ENCODE results near the gene BLOC1S2. TPM values are rescaled to one million over a fixed set of nuclear protein-coding genes. Genes with fewer than 3 reads are reported as not detected.
"Not testable (repeated sequence)": the region's sequence is repeated elsewhere in the genome, so short reads cannot be mapped to it uniquely, and the experiment has no call there.

The BLOC1S2 gene
- total RNA-seq, 1 donor from 2014 or later, result 93.9 TPM

- FAIRE-seq (no peak), DNase-seq (ENCODE audit: low read depth) (no peak)
- TF ChIP-seq CTCF (IDR thresholded peaks at IDR 0.05; ENCODE audit: insufficient read depth, low read depth, low read length), result no peak
- TF ChIP-seq EZH2 (IDR thresholded peaks at IDR 0.05; ENCODE audit: insufficient read depth, low read length), result no peak
- no peak overlapping the region for H3K4me3 ChIP-seq (ENCODE audit: insufficient read depth, low read depth, low read length)
- no peak overlapping the region for H2AFZ ChIP-seq (ENCODE audit: low read depth, low read length)
- H3K4me1 ChIP-seq (ENCODE audit: insufficient read depth, low read length), result peaks cover 12% of the 10 kb centered on the region
- no peak overlapping the region for H3K27ac Mint-ChIP-seq (ENCODE audit: unreplicated experiment)
- H3K9ac ChIP-seq (ENCODE audit: low read length), result no peak overlapping the region
- peaks cover 25% of the 10 kb centered on the region for H3K27me3 Mint-ChIP-seq (ENCODE audit: low read depth, unreplicated experiment)
- H3K36me3 ChIP-seq (ENCODE audit: insufficient read depth, low read length), result peaks cover 8% of the 10 kb centered on the region
- H3K4me3 Mint-ChIP-seq (ENCODE audit: unreplicated experiment), result peak overlapping the region; percentile 18
- H3K4me1 Mint-ChIP-seq (ENCODE audit: low read depth, unreplicated experiment), result peaks cover 16% of the 10 kb centered on the region
- no peak overlapping the region for H3K4me2 ChIP-seq (ENCODE audit: low read length)
- no peak overlapping the region for H3K27ac ChIP-seq (ENCODE audit: low read depth, low read length)
- H3K36me3 Mint-ChIP-seq (ENCODE audit: low read depth, unreplicated experiment), result peaks cover 6% of the 10 kb centered on the region
- no peaks in the 10 kb centered on the region for H3K9me3 ChIP-seq (ENCODE audit: insufficient read depth, low read depth, low read length)
- peaks cover 22% of the 10 kb centered on the region for H3K27me3 ChIP-seq (ENCODE audit: insufficient read depth, low read length)
- H3K9me3 Mint-ChIP-seq (ENCODE audit: unreplicated experiment), result no peaks in the 10 kb centered on the region
- peaks cover 28% of the 10 kb centered on the region for H3K79me2 ChIP-seq (ENCODE audit: insufficient read depth, low read length)
- H4K20me1 ChIP-seq (ENCODE audit: insufficient read depth, low read length), result peaks cover 13% of the 10 kb centered on the region
These were observed 1.7 kb upstream of the BLOC1S2 start for GRCh38 chr10:100288196-100288595.

DNA sequence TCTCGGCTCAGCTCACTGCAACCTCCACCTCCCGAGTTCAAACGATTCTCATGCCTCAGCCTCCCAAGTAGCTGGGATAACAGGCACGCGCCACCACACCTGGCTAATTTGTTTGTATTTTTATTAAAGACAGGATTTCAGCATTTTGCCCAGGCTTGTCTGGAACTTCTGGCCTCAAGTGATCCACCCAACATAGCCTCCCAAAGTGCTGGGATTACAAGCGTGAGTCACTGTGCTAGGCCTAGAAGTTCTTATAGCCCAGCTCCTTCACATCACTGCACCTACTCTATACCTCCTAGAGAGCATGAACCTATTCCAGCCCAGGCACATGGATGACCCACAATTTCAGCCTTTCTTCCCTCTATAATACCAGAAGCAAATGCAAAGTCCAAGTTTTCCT lies 1.3 kb upstream of the BLOC1S2 start:
- peaks cover 18% of the 10 kb centered on the region for H3K27me3 ChIP-seq (ENCODE audit: insufficient read depth, low read length)
- H3K9me3 Mint-ChIP-seq (ENCODE audit: unreplicated experiment), result no peaks in the 10 kb centered on the region
- no peak overlapping the region for H3K4me3 ChIP-seq (ENCODE audit: insufficient read depth, low read depth, low read length)
- no peak overlapping the region for H3K4me2 ChIP-seq (ENCODE audit: low read length)
- TF ChIP-seq CTCF (IDR thresholded peaks at IDR 0.05; ENCODE audit: insufficient read depth, low read depth, low read length), result no peak
- TF ChIP-seq EZH2 (IDR thresholded peaks at IDR 0.05; ENCODE audit: insufficient read depth, low read length), result no peak
- H3K36me3 ChIP-seq (ENCODE audit: insufficient read depth, low read length), result peaks cover 12% of the 10 kb centered on the region
- peaks cover 32% of the 10 kb centered on the region for H3K79me2 ChIP-seq (ENCODE audit: insufficient read depth, low read length)
- no peak for FAIRE-seq
- DNase-seq (ENCODE audit: low read depth), result no peak
- no peak overlapping the region for H3K27ac Mint-ChIP-seq (ENCODE audit: unreplicated experiment)
- H4K20me1 ChIP-seq (ENCODE audit: insufficient read depth, low read length), result peaks cover 17% of the 10 kb centered on the region
- H3K9me3 ChIP-seq (ENCODE audit: insufficient read depth, low read depth, low read length), result no peaks in the 10 kb centered on the region
- H3K27ac ChIP-seq (ENCODE audit: low read depth, low read length), result no peak overlapping the region
- H3K4me3 Mint-ChIP-seq (ENCODE audit: unreplicated experiment), result peak overlapping the region; percentile 18
- H3K9ac ChIP-seq (ENCODE audit: low read length), result no peak overlapping the region
- H3K4me1 ChIP-seq (ENCODE audit: insufficient read depth, low read length), result peaks cover 17% of the 10 kb centered on the region
- no peak overlapping the region for H2AFZ ChIP-seq (ENCODE audit: low read depth, low read length)
- H3K36me3 Mint-ChIP-seq (ENCODE audit: low read depth, unreplicated experiment), result peaks cover 6% of the 10 kb centered on the region
- peaks cover 16% of the 10 kb centered on the region for H3K4me1 Mint-ChIP-seq (ENCODE audit: low read depth, unreplicated experiment)
- H3K27me3 Mint-ChIP-seq (ENCODE audit: low read depth, unreplicated experiment), result peaks cover 25% of the 10 kb centered on the region

GRCh38 chr10:100285326-100285725 lies 1.2 kb downstream of the BLOC1S2 start:
- H3K4me2 ChIP-seq (ENCODE audit: low read length), result peak overlapping the region; percentile 93
- not testable (repeated sequence) for H3K9me3 ChIP-seq (ENCODE audit: insufficient read depth, low read depth, low read length); H3K9me3 Mint-ChIP-seq (ENCODE audit: unreplicated experiment); H3K36me3 Mint-ChIP-seq (ENCODE audit: low read depth, unreplicated experiment); FAIRE-seq; H3K27me3 Mint-ChIP-seq (ENCODE audit: low read depth, unreplicated experiment); H3K27me3 ChIP-seq (ENCODE audit: insufficient read depth, low read length); DNase-seq (ENCODE audit: low read depth)
- Mint-ChIP-seq H3K27ac (ENCODE audit: unreplicated experiment) (peak overlapping the region; percentile 99), H3K4me3 (ENCODE audit: unreplicated experiment) (peak overlapping the region; percentile 100), H3K4me1 (ENCODE audit: low read depth, unreplicated experiment) (peaks cover 16% of the 10 kb centered on the region)
- H3K27ac ChIP-seq (ENCODE audit: low read depth, low read length), result peak overlapping the region; percentile 90
- H3K9ac ChIP-seq (ENCODE audit: low read length), result peak overlapping the region; percentile 93
- peak overlapping the region; percentile 94 for H2AFZ ChIP-seq (ENCODE audit: low read depth, low read length)
- H3K4me3 ChIP-seq (ENCODE audit: insufficient read depth, low read depth, low read length), result peak overlapping the region; percentile 90
- H3K4me1 ChIP-seq (ENCODE audit: insufficient read depth, low read length), result peaks cover 17% of the 10 kb centered on the region
- H3K36me3 ChIP-seq (ENCODE audit: insufficient read depth, low read length), result peaks cover 27% of the 10 kb centered on the region
- H4K20me1 ChIP-seq (ENCODE audit: insufficient read depth, low read length), result peaks cover 37% of the 10 kb centered on the region
- H3K79me2 ChIP-seq (ENCODE audit: insufficient read depth, low read length), result peaks cover 54% of the 10 kb centered on the region

Data from astrocyte (in vitro differentiated cells and primary cell).